OCI-LY7 (cell line): ENCODE results near the gene NAA80. TPM values are rescaled to one million over a fixed set of nuclear protein-coding genes. Genes with fewer than 3 reads are reported as not detected.

Experiments
- BruUV-seq: library from RNA; stranded (reverse); fragments of 400-500 nt; replicated peaks from 2 replicates; lab custom pipeline; 2021; lab: Mats Ljungman, UMichigan
- CTCF ChIA-PET: fragments of 300-600 bp; sonication (Branson Sonifier 250); formaldehyde crosslinking; loops from one replicate; lab custom pipeline; 2022; ENCODE audit warnings: antibody characterized with exemption; ENCODE audit not compliant: unreplicated experiment; lab: Charles Lee
- POLR2A ChIA-PET: fragments of 300-600 bp; sonication (Branson Sonifier 250); formaldehyde crosslinking; loops from one replicate; lab custom pipeline; 2022; ENCODE audit warnings: antibody characterized with exemption; lab: Charles Lee
- DNase-seq: peaks from one replicate; pipeline ENCODE4 v3.0.0-alpha.2; 2015; ENCODE audit warnings: low spot score
- H2AFZ ChIP-seq: fragments of 200-600 bp; sonication (generic), shearing (Covaris generic); 2 replicates; pipeline ENCODE4 v1.6.1; 2014; ENCODE audit warnings: mild to moderate bottlenecking, antibody characterized with exemption, low read length, moderate library complexity
- H3K27ac ChIP-seq: fragments of 200-600 bp; sonication (generic); 2 replicates; pipeline ENCODE4 v1.5.1; 2014; ENCODE audit warnings: mixed run types, low read depth, mild to moderate bottlenecking, moderate library complexity, low read length, inconsistent platforms; ENCODE audit not compliant: poor library complexity, severe bottlenecking
- H3K36me3 ChIP-seq: fragments of 200-600 bp; sonication (generic); 2 replicates; pipeline ENCODE4 v1.6.1; 2014; ENCODE audit warnings: mild to moderate bottlenecking, antibody characterized with exemption, low read length, moderate library complexity, mixed read lengths; ENCODE audit not compliant: insufficient read depth
- H3K4me1 ChIP-seq: fragments of 200-600 bp; sonication (generic); 2 replicates; pipeline ENCODE4 v1.5.1; 2014; ENCODE audit warnings: mild to moderate bottlenecking, low read length; ENCODE audit not compliant: insufficient read depth, poor library complexity, severe bottlenecking
- H3K4me2 ChIP-seq: fragments of 200-600 bp; sonication (generic); 2 replicates; pipeline ENCODE4 v1.6.1; 2014; ENCODE audit warnings: mild to moderate bottlenecking, low read length
- H3K4me3 ChIP-seq: fragments of 200-600 bp; sonication (generic); 2 replicates; pipeline ENCODE4 v1.5.1; 2014; ENCODE audit warnings: mild to moderate bottlenecking, low read depth, low read length; ENCODE audit not compliant: poor library complexity, severe bottlenecking
- H3K79me2 ChIP-seq: fragments of 200-600 bp; sonication (generic); 2 replicates; pipeline ENCODE4 v1.6.1; 2016; ENCODE audit warnings: low read depth, mild to moderate bottlenecking, low read length, moderate library complexity, mixed read lengths; ENCODE audit not compliant: insufficient read depth
- H3K9me2 ChIP-seq: fragments of 200-600 bp; sonication (generic); 2 replicates; pipeline ENCODE4 v1.6.1; 2016; ENCODE audit warnings: mild to moderate bottlenecking, low read length, mixed read lengths; ENCODE audit not compliant: insufficient read depth
- H3K9me3 ChIP-seq: fragments of 200-600 bp; sonication (generic); 2 replicates; pipeline ENCODE4 v1.6.1; 2014; ENCODE audit warnings: mild to moderate bottlenecking, mixed run types, low read length, mixed read lengths
- H4K20me1 ChIP-seq: fragments of 200-600 bp; sonication (generic); 2 replicates; pipeline ENCODE4 v1.6.1; 2014; ENCODE audit warnings: mild to moderate bottlenecking, antibody characterized with exemption, low read length, moderate library complexity, mixed read lengths; ENCODE audit not compliant: insufficient read depth
- CTCF ChIP-seq: fragments of 200-600 bp; sonication (generic); conservative IDR thresholded peaks from 2 replicates; pipeline ENCODE4 v1.5.1; 2014; ENCODE audit warnings: mild to moderate bottlenecking, antibody characterized with exemption, low read length, moderate library complexity, mixed read lengths
- EZH2phosphoT487 ChIP-seq: fragments of 200-600 bp; sonication (generic); IDR thresholded peaks from 2 replicates; pipeline ENCODE4 v1.6.1; 2018; ENCODE audit warnings: low read depth, borderline replicate concordance, mild to moderate bottlenecking, mixed run types, antibody characterized with exemption, low read length, moderate library complexity, mixed read lengths
- intact Hi-C: fragments of 100-400 bp; cut with micrococcal nuclease; formaldehyde crosslinking; loops from one replicate; pipeline ENCODE4 v1.10.0; 2022; ENCODE audit not compliant: unreplicated experiment
- total RNA-seq, 2 experiments: library from RNA; depleted of rRNA in 1 of 2; stranded (reverse); fragments of >200 nt in 1 of 2; shearing (Covaris generic) in 1 of 2; gene quantifications; 2 replicates each; pipeline ENCODE4 v1.2.3, GENCODE V29; 2014 to 2022

NAA80 gene
- total RNA-seq, 2 experiments from 2014 or later, result 18.7 to 21.7 TPM

GRCh38 chr3:50279255-50280016 is 19.8 kb downstream of the NAA80 start:
- Histone ChIP-seq H3K27ac (no peak overlapping the region), H3K36me3 (no peaks in the 10 kb centered on the region), H3K4me2 (no peak overlapping the region), H3K4me3 (no peak overlapping the region), H2AFZ (no peak overlapping the region), H3K9me3 (no peaks in the 10 kb centered on the region), H3K4me1 (no peaks in the 10 kb centered on the region), H4K20me1 (no peaks in the 10 kb centered on the region), H3K79me2 (no peaks in the 10 kb centered on the region), H3K9me2 (no peaks in the 10 kb centered on the region)
- DNase-seq, result no peak
- intact Hi-C loops, result no loop called here
- no TSS peak for BruUV-seq
- ChIA-PET CTCF (interaction anchor here (0.6 kb wide), 1 partner anchor 19 kb away, joined by 4 read pairs; no protein-coding TSS in a partner anchor), POLR2A (interaction anchor here (0.6 to 1.2 kb wide), 4 partner anchors 9 to 29 kb away, joined by 3 read pairs; partner anchors contain the start of genes HYAL3 and NAA80)
- no peak for TF ChIP-seq CTCF
- no peak for TF ChIP-seq EZH2phosphoT487

DNA sequence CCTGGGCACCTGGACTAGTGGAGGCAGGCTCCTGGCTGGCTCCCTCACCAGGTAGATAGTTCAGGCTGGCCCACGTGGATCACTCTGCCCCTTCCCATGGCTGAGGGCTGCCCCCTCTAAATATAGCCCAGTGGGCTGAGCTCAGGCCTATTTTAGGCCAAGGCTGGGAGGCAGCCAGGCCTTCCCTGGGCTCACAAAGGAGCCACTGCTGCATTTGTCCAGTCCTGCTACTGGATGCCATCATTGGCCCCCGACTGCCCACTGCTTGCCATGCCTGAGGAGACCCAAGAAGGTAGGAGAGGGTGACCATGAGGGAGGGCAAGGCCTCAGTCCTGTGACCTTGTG is 20.4 kb downstream of the NAA80 start, which contains the start of gene LSMEM2:
LSMEM2 (plus strand) TSS at position 208 of the 345 bp plus-strand sequence; CDS start at position 235, 27 bp downstream.
- POLR2A ChIA-PET, result interaction anchor here (0.9 to 1.2 kb wide), 2 partner anchors 14 to 18 kb away, joined by 3 to 5 read pairs; no protein-coding TSS in a partner anchor
- TF ChIP-seq EZH2phosphoT487, result no peak
- TF ChIP-seq CTCF, result no peak
- no peaks in the 10 kb centered on the region for H3K36me3 ChIP-seq
- H3K9me3 ChIP-seq, result no peaks in the 10 kb centered on the region
- CTCF ChIA-PET, result no interaction called here
- no peak within 1 kb of the TSS for H2AFZ ChIP-seq
- H3K4me3 ChIP-seq, result no peak within 1 kb of the TSS
- H3K9me2 ChIP-seq, result no peaks in the 10 kb centered on the region
- no peak within 1 kb of the TSS for H3K4me2 ChIP-seq
- no peaks in the 10 kb centered on the region for H4K20me1 ChIP-seq
- H3K79me2 ChIP-seq, result no peaks in the 10 kb centered on the region
- no peak within 1 kb of the TSS for H3K27ac ChIP-seq
- DNase-seq, result no peak
- H3K4me1 ChIP-seq, result no peaks in the 10 kb centered on the region
- no TSS peak for BruUV-seq
- intact Hi-C loops, result no loop called here
